Common myeloid progenitor, CD34-positive (primary cell): ENCODE results near the gene IL20RA.

Experiments used
- CTCF ChIA-PET: fragments of 350-600 bp; sonication (Branson Sonifier 250); formaldehyde crosslinking; loops from one replicate; lab custom pipeline; 2021; ENCODE audit warnings: antibody characterized with exemption; lab: Charles Lee
- POLR2A ChIA-PET: fragments of 350-600 bp; sonication (Branson Sonifier 250); formaldehyde crosslinking; loops from one replicate; lab custom pipeline; 2021; ENCODE audit warnings: antibody characterized with exemption; lab: Charles Lee
- DNase-seq, 3 donors: peaks; one replicate each; pipeline versions ENCODE4 v3.0.0 to v3.0.0-alpha.2; 2013
- H3K27ac ChIP-seq, 2 experiments: 1 replicate in 1 of 2; 2 replicates in 1 of 2; pipeline ENCODE4 v1.7.0; 2013; ENCODE audit warnings: inconsistent platforms in 2 of 2, low read length in 2 of 2, mild to moderate bottlenecking in 2 of 2, low read depth in 1 of 2, moderate library complexity in 1 of 2; ENCODE audit not compliant: severe bottlenecking in 2 of 2, insufficient read depth in 1 of 2, poor library complexity in 1 of 2
- H3K27me3 ChIP-seq, 5 experiments: replicated peaks in 2 of 5; 1 replicate in 3 of 5; 2 replicates in 2 of 5; pipeline versions ENCODE4 v1.6.1 to v1.7.0; 2013; ENCODE audit warnings: low read length in 4 of 5, mild to moderate bottlenecking in 2 of 5, moderate library complexity in 2 of 5, inconsistent platforms in 1 of 5; ENCODE audit not compliant: insufficient read depth in 5 of 5, control insufficient read depth in 4 of 5
- H3K36me3 ChIP-seq, 4 experiments: 1 replicate in 2 of 4; 2 replicates in 2 of 4; pipeline versions ENCODE4 v1.6.1 to v1.7.0; 2013; ENCODE audit warnings: low read length in 3 of 4, control low read depth in 1 of 4, mild to moderate bottlenecking in 1 of 4; ENCODE audit not compliant: control insufficient read depth in 4 of 4, insufficient read depth in 4 of 4
- H3K4me1 ChIP-seq, 4 experiments: 1 replicate in 3 of 4; 2 replicates in 1 of 4; pipeline versions ENCODE4 v1.6.1 to v1.7.1; 2013; ENCODE audit warnings: low read length in 3 of 4, mild to moderate bottlenecking in 3 of 4, control low read depth in 1 of 4, inconsistent platforms in 1 of 4, moderate library complexity in 1 of 4; ENCODE audit not compliant: control insufficient read depth in 4 of 4, insufficient read depth in 4 of 4; ENCODE audit errors: control extremely low read depth in 1 of 4
- H3K4me3 ChIP-seq, 7 experiments: 1 replicate in 4 of 7; 2 replicates in 3 of 7; pipeline versions ENCODE4 v1.5.1 to v1.7.0; 2013; ENCODE audit warnings: mild to moderate bottlenecking in 7 of 7, low read length in 6 of 7, moderate library complexity in 6 of 7, inconsistent platforms in 2 of 7, low read depth in 2 of 7, control low read depth in 1 of 7; ENCODE audit not compliant: insufficient read depth in 4 of 7, control insufficient read depth in 1 of 7; ENCODE audit errors: extremely low read depth in 1 of 7
- H3K9me3 ChIP-seq, 5 experiments: 1 replicate in 4 of 5; 2 replicates in 1 of 5; pipeline versions ENCODE4 v1.6.1 to v1.7.1; 2013; ENCODE audit warnings: low read length in 4 of 5, mild to moderate bottlenecking in 2 of 5, inconsistent platforms in 1 of 5, low read depth in 1 of 5, moderate library complexity in 1 of 5; ENCODE audit not compliant: control insufficient read depth in 4 of 5, insufficient read depth in 2 of 5; ENCODE audit errors: control extremely low read depth in 1 of 5
- WGBS: methylation state at CpG from one replicate; pipeline ENCODE4 v1.1.5; 2013; ENCODE audit not compliant: insufficient coverage; 5-methylcytosine and 5-hydroxymethylcytosine counted together

Gene IL20RA

DNA sequence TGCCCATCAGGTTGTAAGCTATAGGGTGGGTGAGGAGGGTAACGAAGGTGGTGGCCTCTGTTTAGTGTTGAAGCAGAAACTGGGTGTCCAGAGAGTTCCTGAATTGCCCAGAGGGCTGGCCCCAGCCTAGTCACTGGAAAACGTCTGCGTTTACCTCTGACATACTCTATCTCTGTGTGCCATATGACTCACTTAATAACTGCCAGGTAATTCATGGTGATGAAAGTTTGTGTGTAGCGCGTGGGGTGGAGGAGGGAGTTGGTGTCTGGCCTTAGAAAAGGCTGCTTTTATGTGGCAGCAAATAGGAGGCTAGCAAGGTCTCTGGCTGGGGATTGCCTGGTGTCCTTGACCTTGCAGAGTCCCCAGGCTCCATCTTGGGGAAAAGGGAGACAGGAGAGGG, 75.3 kb downstream of the IL20RA start:
- DNase-seq = no peak
- ChIA-PET POLR2A (no interaction called here), CTCF (interaction anchor here (0.9 to 1.5 kb wide), 4 partner anchors 10 to 44 kb away, joined by 3 to 4 read pairs (median 3); no protein-coding TSS in a partner anchor)
- H3K36me3 ChIP-seq = no peaks in the 10 kb centered on the region
- peaks cover 0 to 2% (median 0%) of the 10 kb centered on the region in 4 experiments for H3K4me1 ChIP-seq
- peaks cover 0 to 14% (median 4%) of the 10 kb centered on the region in 5 experiments for H3K27me3 ChIP-seq
- H3K4me3 ChIP-seq = no peak overlapping the region
- 100% methylated on average over 2 of the region's 5 CpGs for WGBS
- H3K27ac ChIP-seq = no peak overlapping the region
- H3K9me3 ChIP-seq = no peaks in the 10 kb centered on the region

DNA sequence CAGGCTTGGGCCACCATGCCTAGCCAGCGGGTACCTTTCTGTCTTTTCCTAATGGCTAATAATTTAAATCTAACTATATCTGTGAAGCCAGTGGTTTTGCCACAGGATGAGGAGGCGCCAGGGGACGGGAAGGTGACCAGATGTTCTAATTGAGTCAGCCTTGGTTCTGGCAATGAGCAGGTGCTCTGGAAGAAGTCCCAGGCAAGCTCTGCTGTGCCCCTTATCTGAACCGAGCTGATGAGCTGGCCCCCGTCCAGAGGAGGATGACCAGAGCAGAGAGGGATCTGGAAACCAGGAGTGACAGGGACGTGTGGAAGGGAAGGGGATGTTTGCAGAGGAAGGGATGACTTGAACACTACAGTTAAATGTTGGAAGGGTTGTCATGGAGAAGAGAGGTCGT, 75.9 kb downstream of the IL20RA start:
- WGBS = 89% methylated on average over 5 of the region's 7 CpGs
- peaks cover 0 to 2% (median 0%) of the 10 kb centered on the region in 4 experiments for H3K4me1 ChIP-seq
- ChIA-PET POLR2A (no interaction called here), CTCF (interaction anchor here (0.6 to 1.5 kb wide), 5 partner anchors 11 to 775 kb away, joined by 3 to 4 read pairs (median 3); no protein-coding TSS in a partner anchor)
- no peak overlapping the region for H3K4me3 ChIP-seq
- H3K27ac ChIP-seq = no peak overlapping the region
- H3K27me3 ChIP-seq = peaks cover 0 to 14% (median 4%) of the 10 kb centered on the region in 5 experiments
- no peak for DNase-seq
- H3K36me3 ChIP-seq = no peaks in the 10 kb centered on the region
- no peaks in the 10 kb centered on the region for H3K9me3 ChIP-seq

DNA sequence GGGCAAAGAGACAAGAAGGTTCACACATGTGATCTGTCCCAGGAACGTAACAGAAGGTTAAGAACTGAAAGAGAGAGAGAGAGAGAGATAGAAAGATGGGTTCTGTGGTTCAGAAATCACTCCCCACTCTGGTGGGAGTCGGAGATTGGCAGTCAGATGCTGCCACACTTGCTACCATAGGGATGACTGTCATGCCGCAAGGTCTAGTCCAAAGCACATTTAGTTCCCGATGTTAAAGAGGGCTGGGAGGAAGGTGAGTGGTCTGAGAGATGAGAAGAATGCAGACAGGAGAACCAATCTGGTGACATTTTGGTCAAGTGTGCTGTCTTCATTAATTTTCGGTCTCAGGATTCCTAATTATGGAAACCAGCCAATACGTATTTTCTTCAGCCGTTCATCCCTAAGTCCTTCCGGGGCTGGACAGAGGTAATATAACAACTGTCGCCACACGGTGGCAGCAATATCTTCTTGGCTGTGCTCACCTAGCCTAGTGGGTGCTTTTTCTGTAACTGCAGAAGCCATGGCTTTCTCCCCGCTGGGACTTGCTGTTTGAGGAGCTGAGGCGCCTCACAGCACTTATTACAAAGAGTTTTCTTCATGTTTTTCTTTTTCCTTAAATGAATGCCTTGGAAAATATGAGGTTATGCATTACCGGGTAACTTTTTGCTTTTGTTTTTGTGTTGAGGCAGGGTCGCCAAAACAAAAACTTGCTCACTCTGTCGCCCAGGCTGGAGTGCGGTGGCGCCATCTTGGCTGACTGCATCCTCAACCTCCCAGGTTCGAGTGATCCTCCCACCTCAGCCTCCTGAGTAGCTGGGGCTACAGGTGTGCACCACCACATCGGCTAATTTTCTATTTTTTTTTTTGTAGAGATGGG, 76.7 kb downstream of the IL20RA start:
- 39% methylated on average over 13 of the region's 19 CpGs for WGBS
- Histone ChIP-seq H3K4me1 (peaks cover 0 to 6% (median 3%) of the 10 kb centered on the region in 4 experiments), H3K27me3 (peaks cover 0 to 14% (median 4%) of the 10 kb centered on the region in 5 experiments), H3K27ac (no peak overlapping the region), H3K36me3 (no peaks in the 10 kb centered on the region), H3K9me3 (no peaks in the 10 kb centered on the region), H3K4me3 (peak overlapping the region in 1 of 7 experiments; percentile 43)
- CTCF ChIA-PET = interaction anchor here (0.6 to 1.6 kb wide), 5 partner anchors 12 to 776 kb away, joined by 3 to 5 read pairs (median 3); no protein-coding TSS in a partner anchor
- POLR2A ChIA-PET = no interaction called here
- DNase-seq = peak; percentile 71 to 80 (median 79)

DNA sequence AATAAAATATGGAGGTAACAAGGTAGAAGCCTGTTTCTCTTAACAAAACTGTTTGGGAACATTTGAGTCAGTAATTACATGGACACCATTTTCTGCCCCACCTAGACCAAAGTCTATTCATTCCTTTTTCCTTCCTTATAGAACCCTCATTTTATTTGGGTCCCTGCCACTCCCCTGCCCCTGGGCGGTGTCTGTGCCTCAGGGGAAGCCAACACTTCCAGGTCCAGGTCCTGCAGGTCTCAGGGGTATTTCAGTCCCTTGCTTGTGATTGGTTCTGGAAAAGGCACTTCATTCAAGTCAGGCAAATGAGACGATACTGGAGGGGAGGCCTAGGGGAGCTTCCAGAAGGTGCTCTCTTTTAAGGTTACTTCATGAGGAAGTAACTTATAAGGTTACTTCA, 80.4 kb downstream of the IL20RA start:
- Histone ChIP-seq H3K27me3 (peaks cover 0 to 7% (median 5%) of the 10 kb centered on the region in 5 experiments), H3K27ac (no peak overlapping the region), H3K36me3 (no peaks in the 10 kb centered on the region), H3K4me3 (no peak overlapping the region), H3K9me3 (no peaks in the 10 kb centered on the region), H3K4me1 (peaks cover 2 to 13% (median 9%) of the 10 kb centered on the region in 4 experiments)
- WGBS = 89% methylated on average over 2 of the region's 2 CpGs
- DNase-seq = no peak
- POLR2A ChIA-PET = no interaction called here
- CTCF ChIA-PET = interaction anchor here (1.3 to 1.4 kb wide), 2 partner anchors 9 to 36 kb away, joined by 3 to 4 read pairs; no protein-coding TSS in a partner anchor

DNA sequence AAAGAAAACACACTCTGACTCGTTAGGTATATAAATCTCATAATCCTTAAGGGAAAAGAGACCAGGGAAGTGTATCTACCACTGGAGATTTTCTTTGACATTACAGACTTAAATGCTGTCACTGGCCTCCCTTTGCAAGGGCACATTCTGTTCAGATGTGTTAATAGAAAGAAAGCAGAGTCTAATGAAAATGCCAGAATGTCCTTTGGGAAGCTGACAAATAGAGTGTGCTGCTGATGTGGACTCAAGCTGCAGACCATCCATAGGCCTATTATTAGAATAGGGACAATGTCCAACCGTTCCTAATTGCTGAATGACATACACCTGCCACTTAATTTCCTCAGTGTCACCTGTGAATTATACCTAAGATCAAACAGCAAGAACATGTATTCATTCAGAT, 81.5 kb downstream of the IL20RA start:
- 55% methylated on average over 2 of the region's 2 CpGs for WGBS
- no peak for DNase-seq
- H3K9me3 ChIP-seq = no peaks in the 10 kb centered on the region
- peaks cover 0 to 10% (median 6%) of the 10 kb centered on the region in 5 experiments for H3K27me3 ChIP-seq
- CTCF ChIA-PET = interaction anchor here (1.0 to 1.4 kb wide), 3 partner anchors 8 to 35 kb away, joined by 3 to 4 read pairs (median 3); no protein-coding TSS in a partner anchor
- no peak overlapping the region for H3K4me3 ChIP-seq
- H3K4me1 ChIP-seq = peaks cover 2 to 13% (median 9%) of the 10 kb centered on the region in 4 experiments
- no peak overlapping the region for H3K27ac ChIP-seq
- POLR2A ChIA-PET = no interaction called here
- no peaks in the 10 kb centered on the region for H3K36me3 ChIP-seq

DNA sequence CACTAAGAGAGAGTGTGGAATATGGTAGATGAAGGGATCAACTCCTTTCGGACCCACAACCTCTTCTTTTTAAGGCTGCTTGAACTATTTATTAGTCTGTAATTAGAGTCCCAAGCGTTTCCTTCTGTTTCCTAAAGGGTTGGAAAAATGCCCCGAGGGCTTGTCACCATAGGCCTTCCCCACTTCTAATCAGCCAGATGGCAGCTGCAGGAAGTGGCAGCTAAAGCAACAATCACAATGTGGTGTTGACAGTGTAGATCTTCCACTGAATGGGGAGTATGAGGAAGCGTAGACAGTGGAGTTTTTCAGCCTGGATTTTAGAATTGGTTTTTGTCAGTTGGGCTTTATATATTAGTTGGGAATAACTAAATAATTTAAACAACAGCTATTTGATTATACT, 82.1 kb downstream of the IL20RA start:
- CTCF ChIA-PET = interaction anchor here (1.0 kb wide), 1 partner anchor 9 kb away, joined by 3 read pairs; no protein-coding TSS in a partner anchor
- POLR2A ChIA-PET = no interaction called here
- H3K27ac ChIP-seq = no peak overlapping the region
- peaks cover 0 to 11% (median 5%) of the 10 kb centered on the region in 5 experiments for H3K27me3 ChIP-seq
- WGBS = 0% methylated on average over 2 of the region's 4 CpGs
- H3K4me3 ChIP-seq = peak overlapping the region in 1 of 7 experiments; percentile 6
- H3K36me3 ChIP-seq = no peaks in the 10 kb centered on the region
- no peaks in the 10 kb centered on the region for H3K9me3 ChIP-seq
- DNase-seq = peak; percentile 61 to 94 (median 91)
- H3K4me1 ChIP-seq = peaks cover 2 to 11% (median 9%) of the 10 kb centered on the region in 4 experiments
